Caco-2 (cell line): ENCODE data around the gene APC2. TPM values are rescaled to one million over a fixed set of nuclear protein-coding genes. Genes with fewer than 3 reads are reported as not detected.

Source experiments
- BruUV-seq: library from RNA; stranded (reverse); fragments of 400-500 nt; replicated peaks from 2 replicates; lab custom pipeline; 2021; lab: Mats Ljungman, UMichigan
- CTCF ChIA-PET: fragments of 300-600 bp; sonication (Branson Sonifier 250); formaldehyde crosslinking; loops from one replicate; lab custom pipeline; 2022; ENCODE audit warnings: antibody characterized with exemption; lab: Charles Lee
- POLR2A ChIA-PET: fragments of 300-600 bp; sonication (Branson Sonifier 250); formaldehyde crosslinking; loops from one replicate; lab custom pipeline; 2022; ENCODE audit warnings: antibody characterized with exemption; lab: Charles Lee
- DNase-seq, 2 experiments: peaks; one replicate each; pipeline versions ENCODE4 v3.0.0 to v3.0.0-alpha.2; 2020 to 2022
- H3K27me3 ChIP-seq: replicated peaks from 2 replicates; pipeline ENCODE4 v1.6.0; 2011; ENCODE audit warnings: low read length; ENCODE audit not compliant: control insufficient read depth, insufficient read depth
- H3K36me3 ChIP-seq: 2 replicates; pipeline ENCODE4 v1.5.1; 2011; ENCODE audit warnings: low read length; ENCODE audit not compliant: control insufficient read depth, insufficient read depth
- H3K4me1 ChIP-seq: fragments of 250-450 bp; sonication (Bioruptor Pico); 2 replicates; pipeline ENCODE4 v1.5.1; 2020; ENCODE audit warnings: mild to moderate bottlenecking
- H3K4me3 ChIP-seq: 2 replicates; pipeline ENCODE4 v1.5.1; 2011; ENCODE audit warnings: low read depth, mild to moderate bottlenecking, control low read depth, low read length
- H3K9me3 ChIP-seq: fragments of 250-450 bp; sonication (Bioruptor Pico); 2 replicates; pipeline ENCODE4 v1.5.1; 2020; ENCODE audit warnings: mild to moderate bottlenecking, moderate library complexity
- H3K27ac Mint-ChIP-seq: one replicate; pipeline ENCODE4 v1.8.0; 2022; ENCODE audit warnings: mixed read lengths; ENCODE audit not compliant: unreplicated experiment
- H3K27me3 Mint-ChIP-seq: one replicate; pipeline ENCODE4 v1.8.0; 2022; ENCODE audit warnings: mixed read lengths; ENCODE audit not compliant: insufficient read depth, unreplicated experiment
- H3K36me3 Mint-ChIP-seq: one replicate; pipeline ENCODE4 v1.8.0; 2022; ENCODE audit warnings: mild to moderate bottlenecking, mixed read lengths; ENCODE audit not compliant: insufficient read depth, unreplicated experiment
- H3K4me1 Mint-ChIP-seq: one replicate; pipeline ENCODE4 v1.8.0; 2022; ENCODE audit warnings: low read depth, mixed read lengths; ENCODE audit not compliant: unreplicated experiment
- H3K4me3 Mint-ChIP-seq: one replicate; pipeline ENCODE4 v1.8.0; 2022; ENCODE audit warnings: mild to moderate bottlenecking, moderate library complexity, mixed read lengths; ENCODE audit not compliant: unreplicated experiment
- H3K9me3 Mint-ChIP-seq: one replicate; pipeline ENCODE4 v1.8.0; 2022; ENCODE audit warnings: mixed read lengths; ENCODE audit not compliant: unreplicated experiment
- CTCF ChIP-seq, 2 experiments: fragments of 200-600 bp in 1 of 2; IDR thresholded peaks; 1 replicate in 1 of 2; 2 replicates in 1 of 2; pipeline versions ENCODE4 v1.5.1 to v1.8.0; 2011 to 2022; ENCODE audit warnings: antibody characterized with exemption in 1 of 2, control low read depth in 1 of 2, inconsistent platforms in 1 of 2, low read depth in 1 of 2, low read length in 1 of 2, mild to moderate bottlenecking in 1 of 2, moderate library complexity in 1 of 2; ENCODE audit not compliant: insufficient read depth in 1 of 2, severe bottlenecking in 1 of 2, unreplicated experiment in 1 of 2
- intact Hi-C: fragments of 100-400 bp; cut with micrococcal nuclease; formaldehyde crosslinking; loops from one replicate; pipeline ENCODE4 v1.10.0; 2022; ENCODE audit not compliant: unreplicated experiment
- total RNA-seq: library from RNA; stranded (reverse); gene quantifications from 2 replicates; pipeline ENCODE4 v1.2.3, GENCODE V29; 2022

APC2 gene
- total RNA-seq, 1 experiment from 2014 or later, result 9.5 TPM

- Mint-ChIP-seq H3K4me1 (no peaks in the 10 kb centered on the region), H3K27ac (no peak overlapping the region), H3K4me3 (peak overlapping the region; percentile 54), H3K36me3 (peaks cover 35% of the 10 kb centered on the region), H3K9me3 (no peaks in the 10 kb centered on the region), H3K27me3 (peaks cover 4% of the 10 kb centered on the region)
- Histone ChIP-seq H3K36me3 (no peaks in the 10 kb centered on the region), H3K9me3 (no peaks in the 10 kb centered on the region), H3K27me3 (no peaks in the 10 kb centered on the region), H3K4me3 (no peak overlapping the region), H3K4me1 (peaks cover 15% of the 10 kb centered on the region)
- TF ChIP-seq CTCF (IDR thresholded peaks at IDR 0.05; ENCODE audit: insufficient read depth in 1 of 2, low read depth in 1 of 2, low read length in 1 of 2, severe bottlenecking in 1 of 2, unreplicated experiment in 1 of 2), result no peak
- ChIA-PET POLR2A (no interaction called here), CTCF (no interaction called here)
- intact Hi-C loops, result no loop called here
- DNase-seq, result no peak
- no TSS peak for BruUV-seq
These were observed 2.0 kb upstream of the APC2 start for GRCh38 chr19:1447944-1448343.

- ChIA-PET CTCF (no interaction called here), POLR2A (no interaction called here)
- TF ChIP-seq CTCF (IDR thresholded peaks at IDR 0.05; ENCODE audit: insufficient read depth in 1 of 2, low read depth in 1 of 2, low read length in 1 of 2, severe bottlenecking in 1 of 2, unreplicated experiment in 1 of 2), result no peak
- Histone ChIP-seq H3K4me3 (no peak overlapping the region), H3K27me3 (no peaks in the 10 kb centered on the region), H3K4me1 (peaks cover 7% of the 10 kb centered on the region; the same call in 1 of the 2 replicates), H3K36me3 (no peaks in the 10 kb centered on the region), H3K9me3 (no peaks in the 10 kb centered on the region)
- Mint-ChIP-seq H3K27ac (peak overlapping the region; percentile 22), H3K9me3 (no peaks in the 10 kb centered on the region), H3K27me3 (peaks cover 4% of the 10 kb centered on the region), H3K4me1 (no peaks in the 10 kb centered on the region), H3K36me3 (peaks cover 41% of the 10 kb centered on the region), H3K4me3 (no peak overlapping the region)
- BruUV-seq, result no TSS peak
- no peak for DNase-seq
- intact Hi-C loops, result no loop called here
These were observed 1.1 kb downstream of the APC2 start for GRCh38 chr19:1450735-1451731.

- intact Hi-C loops, result no loop called here
- Mint-ChIP-seq H3K27ac (no peak overlapping the region), H3K4me3 (no peak overlapping the region), H3K36me3 (peaks cover 43% of the 10 kb centered on the region), H3K4me1 (no peaks in the 10 kb centered on the region), H3K27me3 (peaks cover 4% of the 10 kb centered on the region), H3K9me3 (no peaks in the 10 kb centered on the region)
- Histone ChIP-seq H3K4me3 (no peak overlapping the region), H3K9me3 (no peaks in the 10 kb centered on the region), H3K36me3 (no peaks in the 10 kb centered on the region), H3K27me3 (no peaks in the 10 kb centered on the region), H3K4me1 (no peaks in the 10 kb centered on the region)
- no peak for TF ChIP-seq CTCF (IDR thresholded peaks at IDR 0.05; ENCODE audit: insufficient read depth in 1 of 2, low read depth in 1 of 2, low read length in 1 of 2, severe bottlenecking in 1 of 2, unreplicated experiment in 1 of 2)
- ChIA-PET CTCF (no interaction called here), POLR2A (no interaction called here)
- DNase-seq, result no peak
- no TSS peak for BruUV-seq
These were observed 2.2 kb downstream of the APC2 start for GRCh38 chr19:1451916-1452801.
